PC-3 (cell line): ENCODE data around the gene EPHB2. TPM values are rescaled to one million over a fixed set of nuclear protein-coding genes. Genes with fewer than 3 reads are reported as not detected.

ENCODE experiments used
- ATAC-seq: fragments of 200-7000 bp; cut with Tn5 transposase; 2 replicates; pipeline ENCODE4 v1.9.1; 2020; ENCODE audit warnings: mild to moderate bottlenecking, moderate library complexity
- BruUV-seq: library from RNA; stranded (reverse); fragments of 400-500 nt; replicated peaks from 2 replicates; lab custom pipeline; 2021; lab: Mats Ljungman, UMichigan
- CTCF ChIA-PET: fragments of 300-600 bp; sonication (Branson Sonifier 250); formaldehyde crosslinking; loops from one replicate; lab custom pipeline; 2022; ENCODE audit warnings: antibody characterized with exemption; lab: Charles Lee
- POLR2A ChIA-PET: fragments of 300-600 bp; sonication (Branson Sonifier 250); formaldehyde crosslinking; loops from one replicate; lab custom pipeline; 2022; ENCODE audit warnings: antibody characterized with exemption; ENCODE audit not compliant: unreplicated experiment; lab: Charles Lee
- DNase-seq: peaks from one replicate; pipeline ENCODE4 v3.0.0-alpha.2; 2015
- H2AFZ ChIP-seq: fragments of 300-600 bp; sonication (generic); 2 replicates; pipeline ENCODE4 v1.6.0; 2016; ENCODE audit warnings: antibody characterized with exemption, low read length
- H3F3A ChIP-seq: fragments of 300-600 bp; sonication (generic); one replicate; pipeline ENCODE4 v1.6.0; 2017; ENCODE audit warnings: antibody characterized with exemption, low read length, control low read depth, mild to moderate bottlenecking; ENCODE audit not compliant: unreplicated experiment
- H3K27ac ChIP-seq: fragments of 300-600 bp; sonication (generic); 2 replicates; pipeline ENCODE4 v1.5.1; 2016; ENCODE audit warnings: mild to moderate bottlenecking, low read length
- H3K27me3 ChIP-seq: fragments of 300-600 bp; sonication (generic); 2 replicates; pipeline ENCODE4 v1.6.1; 2016; ENCODE audit warnings: low read length, mixed read lengths
- H3K36me3 ChIP-seq: fragments of 300-600 bp; sonication (generic); 2 replicates; pipeline ENCODE4 v1.6.1; 2016; ENCODE audit warnings: low read depth, mixed run types, low read length, mixed read lengths
- H3K4me1 ChIP-seq: fragments of 300-600 bp; sonication (generic); 2 replicates; pipeline ENCODE4 v1.5.1; 2016; ENCODE audit warnings: low read length; ENCODE audit not compliant: insufficient read depth
- H3K4me2 ChIP-seq: fragments of 300-600 bp; sonication (generic); 2 replicates; pipeline ENCODE4 v1.6.0; 2016; ENCODE audit warnings: low read length
- H3K4me3 ChIP-seq: fragments of 300-600 bp; sonication (generic); 2 replicates; pipeline ENCODE4 v1.5.1; 2016; ENCODE audit warnings: mild to moderate bottlenecking, low read length, mixed read lengths
- H3K79me2 ChIP-seq: fragments of 300-600 bp; sonication (generic); 2 replicates; pipeline ENCODE4 v1.6.1; 2017; ENCODE audit warnings: low read length, mixed read lengths
- H3K9ac ChIP-seq: fragments of 300-600 bp; sonication (generic); 2 replicates; pipeline ENCODE4 v1.6.0; 2016; ENCODE audit warnings: mild to moderate bottlenecking, low read length
- H3K9me2 ChIP-seq: fragments of 300-600 bp; sonication (generic); replicated peaks from 2 replicates; pipeline ENCODE4 v1.6.1; 2016; ENCODE audit warnings: mixed run types, low read length, mixed read lengths
- H3K9me3 ChIP-seq: fragments of 300-600 bp; sonication (generic); 2 replicates; pipeline ENCODE4 v1.6.1; 2016; ENCODE audit warnings: low read length, mixed read lengths
- H4K20me1 ChIP-seq: fragments of 300-600 bp; sonication (generic); 2 replicates; pipeline ENCODE4 v1.6.1; 2016; ENCODE audit warnings: low read length, mixed read lengths
- CTCF ChIP-seq: fragments of 300-600 bp; sonication (generic); conservative IDR thresholded peaks from 2 replicates; pipeline ENCODE4 v1.5.1; 2017; ENCODE audit warnings: antibody characterized with exemption, low read depth, mild to moderate bottlenecking, low read length
- EZH2 ChIP-seq: fragments of 300-600 bp; sonication (generic); IDR thresholded peaks from one replicate; pipeline ENCODE4 v1.6.1; 2017; ENCODE audit warnings: antibody characterized with exemption, mild to moderate bottlenecking, low read length; ENCODE audit not compliant: unreplicated experiment
- EZH2phosphoT487 ChIP-seq: fragments of 300-600 bp; sonication (generic); IDR thresholded peaks from 2 replicates; pipeline ENCODE4 v1.6.1; 2018; ENCODE audit warnings: mild to moderate bottlenecking, antibody characterized with exemption, low read length, borderline replicate concordance
- intact Hi-C: fragments of 100-400 bp; cut with micrococcal nuclease; formaldehyde crosslinking; loops from 2 replicates; pipeline ENCODE4 v1.9.0; 2023
- total RNA-seq: library from RNA; depleted of rRNA; stranded (reverse); fragments of >200 nt; gene quantifications from 2 replicates; pipeline ENCODE4 v1.2.3, GENCODE V29; 2014

The EPHB2 gene
- total RNA-seq, 1 experiment from 2014 or later, result 23.2 TPM

- H3K27ac ChIP-seq, result no peak overlapping the region
- H4K20me1 ChIP-seq, result no peaks in the 10 kb centered on the region
- no peaks in the 10 kb centered on the region for H3K9me2 ChIP-seq
- no peaks in the 10 kb centered on the region for H3K79me2 ChIP-seq
- BruUV-seq, result no TSS peak
- CTCF ChIA-PET, result no interaction called here
- no peaks in the 10 kb centered on the region for H3K36me3 ChIP-seq
- H3K27me3 ChIP-seq, result no peaks in the 10 kb centered on the region
- H3K4me1 ChIP-seq, result no peaks in the 10 kb centered on the region
- no peaks in the 10 kb centered on the region for H3F3A ChIP-seq
- no peak overlapping the region for H2AFZ ChIP-seq
- intact Hi-C loops, result no loop called here
- TF ChIP-seq EZH2 (no peak), EZH2phosphoT487 (no peak), CTCF (no peak)
- H3K9me3 ChIP-seq, result no peaks in the 10 kb centered on the region
- H3K4me3 ChIP-seq, result no peak overlapping the region
- ATAC-seq (no peak), DNase-seq (no peak)
- no peak overlapping the region for H3K4me2 ChIP-seq
- H3K9ac ChIP-seq, result no peak overlapping the region
- POLR2A ChIA-PET, result no interaction called here
Measured at GRCh38 chr1:22818061-22818770, 107.6 kb downstream of the EPHB2 start.

GRCh38 chr1:22819361-22819760 lies 108.7 kb downstream of the EPHB2 start:
- Histone ChIP-seq H3K4me1 (no peaks in the 10 kb centered on the region), H3K79me2 (no peaks in the 10 kb centered on the region), H3K4me3 (no peak overlapping the region), H3K9ac (no peak overlapping the region), H2AFZ (no peak overlapping the region), H3K9me2 (no peaks in the 10 kb centered on the region), H3K27ac (no peak overlapping the region), H3K27me3 (no peaks in the 10 kb centered on the region), H3K4me2 (no peak overlapping the region), H4K20me1 (no peaks in the 10 kb centered on the region), H3F3A (no peaks in the 10 kb centered on the region), H3K9me3 (no peaks in the 10 kb centered on the region), H3K36me3 (no peaks in the 10 kb centered on the region)
- DNase-seq (no peak), ATAC-seq (no peak)
- ChIA-PET POLR2A (no interaction called here), CTCF (no interaction called here)
- BruUV-seq, result no TSS peak
- TF ChIP-seq CTCF (no peak), EZH2 (no peak), EZH2phosphoT487 (no peak)
- intact Hi-C loops, result no loop called here

- no peak overlapping the region for H2AFZ ChIP-seq
- intact Hi-C loops, result no loop called here
- no peaks in the 10 kb centered on the region for H3K9me2 ChIP-seq
- H3K4me2 ChIP-seq, result no peak overlapping the region
- H3K27ac ChIP-seq, result no peak overlapping the region
- H3K36me3 ChIP-seq, result no peaks in the 10 kb centered on the region
- peaks cover 6% of the 10 kb centered on the region for H3K4me1 ChIP-seq
- no peaks in the 10 kb centered on the region for H3K79me2 ChIP-seq
- TF ChIP-seq EZH2 (no peak), EZH2phosphoT487 (no peak), CTCF (no peak)
- no peak for DNase-seq
- no peaks in the 10 kb centered on the region for H4K20me1 ChIP-seq
- H3K4me3 ChIP-seq, result no peak overlapping the region
- POLR2A ChIA-PET, result no interaction called here
- H3K9me3 ChIP-seq, result no peaks in the 10 kb centered on the region
- H3K9ac ChIP-seq, result no peak overlapping the region
- no peaks in the 10 kb centered on the region for H3F3A ChIP-seq
- ATAC-seq, result no peak
- CTCF ChIA-PET, result no interaction called here
- BruUV-seq, result no TSS peak
- no peaks in the 10 kb centered on the region for H3K27me3 ChIP-seq
Measured at GRCh38 chr1:22821027-22821426, 110.4 kb downstream of the EPHB2 start.
